Liver (tissue), 9 donors: ENCODE data around the gene LMOD2. TPM values are rescaled to one million over a fixed set of nuclear protein-coding genes. Genes with fewer than 3 reads are reported as not detected.

ENCODE experiments used
- DNase-seq: peaks from one replicate; pipeline ENCODE4 v3.0.0-alpha.2; 2017; ENCODE audit warnings: low spot score
- H3K27ac ChIP-seq, 2 donors: one replicate each; pipeline ENCODE4 v1.7.0; 2013; ENCODE audit warnings: inconsistent platforms in 2 of 2, low read length in 2 of 2, control low read depth in 1 of 2, low read depth in 1 of 2, mild to moderate bottlenecking in 1 of 2
- H3K27me3 ChIP-seq, 4 donors: one replicate each; pipeline versions ENCODE4 v1.6.1 to v1.7.0; 2013; ENCODE audit warnings: low read length in 3 of 4, inconsistent platforms in 1 of 4, mild to moderate bottlenecking in 1 of 4, moderate library complexity in 1 of 4; ENCODE audit not compliant: control insufficient read depth in 4 of 4, insufficient read depth in 4 of 4
- H3K36me3 ChIP-seq, 4 donors: one replicate each; pipeline versions ENCODE4 v1.6.1 to v1.7.0; 2013; ENCODE audit warnings: low read length in 3 of 4, mild to moderate bottlenecking in 3 of 4, low read depth in 1 of 4, moderate library complexity in 1 of 4; ENCODE audit not compliant: control insufficient read depth in 4 of 4, insufficient read depth in 3 of 4
- H3K4me1 ChIP-seq, 4 donors: one replicate each; pipeline versions ENCODE4 v1.6.1 to v1.7.0; 2013; ENCODE audit warnings: low read length in 3 of 4, mild to moderate bottlenecking in 3 of 4, moderate library complexity in 1 of 4; ENCODE audit not compliant: control insufficient read depth in 4 of 4, insufficient read depth in 4 of 4
- H3K4me3 ChIP-seq, 3 donors: one replicate each; pipeline versions ENCODE4 v1.6.1 to v1.7.0; 2013; ENCODE audit warnings: low read length in 3 of 3, control low read depth in 1 of 3, low read depth in 1 of 3, mild to moderate bottlenecking in 1 of 3
- H3K9ac ChIP-seq, 2 donors: one replicate each; pipeline ENCODE4 v1.7.0; 2013; ENCODE audit warnings: low read length in 2 of 2, mild to moderate bottlenecking in 2 of 2, moderate library complexity in 2 of 2, control low read depth in 1 of 2, low read depth in 1 of 2
- H3K9me3 ChIP-seq, 4 donors: one replicate each; pipeline versions ENCODE4 v1.6.1 to v1.7.0; 2013; ENCODE audit warnings: low read length in 3 of 4; ENCODE audit not compliant: control insufficient read depth in 4 of 4
- ATF3 ChIP-seq: IDR thresholded peaks from 2 replicates; pipeline ENCODE4 v1.6.1; 2016; ENCODE audit warnings: antibody characterized with exemption
- CTCF ChIP-seq: fragments of 150-350 bp; IDR thresholded peaks from 2 replicates; pipeline ENCODE4 v1.5.1; 2017; ENCODE audit warnings: improper control_type of control experiment, low read depth, low read length; ENCODE audit not compliant: missing input control
- EGR1 ChIP-seq, 2 donors: IDR thresholded peaks; 2 replicates each; pipeline ENCODE4 v1.6.1; 2016 to 2018; ENCODE audit warnings: antibody characterized with exemption in 2 of 2, low read depth in 2 of 2
- FOXA1 ChIP-seq: IDR thresholded peaks from 2 replicates; pipeline ENCODE4 v1.6.1; 2016; ENCODE audit warnings: antibody characterized with exemption
- FOXA2 ChIP-seq: IDR thresholded peaks from 2 replicates; pipeline ENCODE4 v1.6.1; 2016; ENCODE audit warnings: antibody characterized with exemption
- GABPA ChIP-seq, 2 donors: IDR thresholded peaks in 1 of 2; conservative IDR thresholded peaks in 1 of 2; 2 replicates each; pipeline ENCODE4 v1.6.1; 2016; ENCODE audit warnings: antibody characterized with exemption in 2 of 2, mild to moderate bottlenecking in 1 of 2, moderate library complexity in 1 of 2
- HNF4A ChIP-seq, 2 donors: conservative IDR thresholded peaks; 2 replicates each; pipeline ENCODE4 v1.6.1; 2016; ENCODE audit warnings: antibody characterized with exemption in 2 of 2, mild to moderate bottlenecking in 2 of 2
- HNF4G ChIP-seq: IDR thresholded peaks from 2 replicates; pipeline ENCODE4 v1.6.1; 2016; ENCODE audit warnings: antibody characterized with exemption
- JUND ChIP-seq, 2 donors: IDR thresholded peaks; 2 replicates each; pipeline ENCODE4 v1.6.1; 2016; ENCODE audit warnings: antibody characterized with exemption in 2 of 2
- MAX ChIP-seq: IDR thresholded peaks from 2 replicates; pipeline ENCODE4 v1.6.1; 2016; ENCODE audit warnings: antibody characterized with exemption
- NR2F2 ChIP-seq: IDR thresholded peaks from 2 replicates; pipeline ENCODE4 v1.6.1; 2016; ENCODE audit warnings: antibody characterized with exemption
- RAD21 ChIP-seq, 2 donors: IDR thresholded peaks; 2 replicates each; pipeline ENCODE4 v1.6.1; 2016; ENCODE audit warnings: antibody characterized with exemption in 2 of 2, mild to moderate bottlenecking in 2 of 2
- REST ChIP-seq: IDR thresholded peaks from 2 replicates; pipeline ENCODE4 v1.6.1; 2016; ENCODE audit warnings: antibody characterized with exemption, mild to moderate bottlenecking
- RXRA ChIP-seq, 2 donors: IDR thresholded peaks; 2 replicates each; pipeline ENCODE4 v1.6.1; 2017 to 2018; ENCODE audit warnings: antibody characterized with exemption in 2 of 2, mild to moderate bottlenecking in 1 of 2
- SP1 ChIP-seq: IDR thresholded peaks from 2 replicates; pipeline ENCODE4 v1.6.1; 2018; ENCODE audit warnings: antibody characterized with exemption, mild to moderate bottlenecking
- YY1 ChIP-seq: IDR thresholded peaks from 2 replicates; pipeline ENCODE4 v1.6.1; 2016; ENCODE audit warnings: antibody characterized with exemption, mild to moderate bottlenecking
- WGBS: extraction: QIAGEN DNeasy Blood & Tissue Kit; methylation state at CpG from one replicate; pipeline ENCODE4 v1.1.7; 2013; 5-methylcytosine and 5-hydroxymethylcytosine counted together
- polyA plus RNA-seq, 2 donors: library from polyadenylated mRNA; stranded (reverse) in 1 of 2; unstranded in 1 of 2; fragments of 200-250 nt in 1 of 2; fragments of >200 nt in 1 of 2; fragmentation: Nextera tagmentation in 1 of 2; extraction: Ambion mirVana in 1 of 2; gene quantifications; one replicate each; pipeline versions ENCODE4 v1.2.1 to v1.2.3, GENCODE V29; 2013 to 2015
- total RNA-seq, 2 donors: library from RNA; depleted of rRNA; stranded (reverse); fragments of >200 nt; gene quantifications; one replicate each; pipeline ENCODE4 v1.2.3, GENCODE V29; 2014
- donor health status: healthy.
- donor health status: healthy.
- donor health status: healthy.
- donor health status: healthy.
- donor health status: healthy.

Gene LMOD2
- total and polyA plus RNA-seq, 4 donors, result not detected

GRCh38 chr7:123612024-123612423 is 43.6 kb upstream of the LMOD2 start:
- DNase-seq, result no peak
- TF ChIP-seq NR2F2 (no peak), GABPA (IDR thresholded peaks at IDR 0.05 in 1 of 2, conservative IDR thresholded peaks at IDR 0.05 in 1 of 2) (no peak), EGR1 (IDR thresholded peaks at IDR 0.05; ENCODE audit: low read depth in 2 of 2) (no peak), CTCF (no peak), RXRA (IDR thresholded peaks at IDR 0.05) (no peak), FOXA1 (no peak), HNF4G (no peak), HNF4A (conservative IDR thresholded peaks at IDR 0.05) (peak in 1 of 2 donors; percentile 33)
- Histone ChIP-seq H3K9me3 (no peaks in the 10 kb centered on the region), H3K4me3 (no peak overlapping the region), H3K27ac (no peak overlapping the region), H3K36me3 (no peaks in the 10 kb centered on the region), H3K9ac (no peak overlapping the region), H3K4me1 (peaks cover 0 to 3% (median 0%) of the 10 kb centered on the region in 4 donors), H3K27me3 (no peaks in the 10 kb centered on the region)

GRCh38 chr7:123615344-123615743 is 40.3 kb upstream of the LMOD2 start:
- Histone ChIP-seq H3K4me1 (peaks cover 0 to 3% (median 0%) of the 10 kb centered on the region in 4 donors), H3K27ac (no peak overlapping the region), H3K27me3 (no peaks in the 10 kb centered on the region), H3K9me3 (no peaks in the 10 kb centered on the region), H3K9ac (no peak overlapping the region), H3K36me3 (no peaks in the 10 kb centered on the region), H3K4me3 (no peak overlapping the region)
- TF ChIP-seq RXRA (IDR thresholded peaks at IDR 0.05) (no peak), GABPA (IDR thresholded peaks at IDR 0.05 in 1 of 2, conservative IDR thresholded peaks at IDR 0.05 in 1 of 2) (no peak), ATF3 (no peak), FOXA1 (no peak), NR2F2 (no peak), HNF4A (conservative IDR thresholded peaks at IDR 0.05) (no peak), SP1 (no peak), MAX (no peak), YY1 (no peak)
- DNase-seq, result no peak
- 76% methylated on average over 2 of the region's 2 CpGs for WGBS

GRCh38 chr7:123616223-123616622 is 39.4 kb upstream of the LMOD2 start:
- Histone ChIP-seq H3K36me3 (no peaks in the 10 kb centered on the region), H3K27me3 (no peaks in the 10 kb centered on the region), H3K9me3 (no peaks in the 10 kb centered on the region), H3K9ac (no peak overlapping the region), H3K27ac (no peak overlapping the region), H3K4me3 (no peak overlapping the region), H3K4me1 (peaks cover 0 to 3% (median 0%) of the 10 kb centered on the region in 4 donors)
- TF ChIP-seq JUND (IDR thresholded peaks at IDR 0.05) (no peak), REST (no peak), HNF4A (conservative IDR thresholded peaks at IDR 0.05) (no peak), HNF4G (no peak), RAD21 (IDR thresholded peaks at IDR 0.05) (no peak), FOXA2 (no peak), FOXA1 (no peak), SP1 (no peak)
- no peak for DNase-seq
